B cell (primary cell): ENCODE measurements around the gene THBS3. TPM values are rescaled to one million over a fixed set of nuclear protein-coding genes. Genes with fewer than 3 reads are reported as not detected.
A peak's percentile ranks its signal among the peaks of the same experiment; 100 is the strongest.
"Not testable (repeated sequence)": the region's sequence is repeated elsewhere in the genome, so short reads cannot be mapped to it uniquely, and the experiment has no call there.

ENCODE experiments used
- ATAC-seq: fragments of 200-7000 bp; cut with Tn5 transposase; one replicate; pipeline ENCODE4 v1.10.0; 2021; ENCODE audit warnings: low read depth, mild to moderate bottlenecking, moderate number of reproducible peaks, moderate library complexity
- CTCF ChIA-PET: fragments of 350-600 bp; sonication (Branson Sonifier 250); formaldehyde crosslinking; loops from one replicate; lab custom pipeline; 2021; ENCODE audit warnings: antibody characterized with exemption, inconsistent platforms; lab: Charles Lee
- POLR2A ChIA-PET: fragments of 350-600 bp; sonication (Branson Sonifier 250); formaldehyde crosslinking; loops from one replicate; lab custom pipeline; 2021; ENCODE audit warnings: antibody characterized with exemption; lab: Charles Lee
- DNase-seq: peaks from one replicate; pipeline ENCODE4 v3.0.0; 2013
- H2AFZ ChIP-seq: 2 replicates; pipeline ENCODE4 v1.6.1; 2012; ENCODE audit warnings: mild to moderate bottlenecking, low read depth, low read length; ENCODE audit not compliant: insufficient read depth, poor library complexity, severe bottlenecking
- H3K27ac ChIP-seq, 2 donors: 1 replicate in 1 of 2; 2 replicates in 1 of 2; pipeline ENCODE4 v1.5.1; 2012 to 2013; ENCODE audit warnings: low read length in 2 of 2, mild to moderate bottlenecking in 2 of 2, moderate library complexity in 1 of 2
- H3K27me3 ChIP-seq, 4 experiments: fragments of 200-600 bp in 1 of 4; sonication (generic) in 1 of 4; replicated peaks in 1 of 4; 1 replicate in 2 of 4; 2 replicates in 2 of 4; pipeline versions ENCODE4 v1.6.1 to v1.7.0; 2013 to 2016; ENCODE audit warnings: low read length in 3 of 4, mild to moderate bottlenecking in 2 of 4, mixed read lengths in 1 of 4, moderate library complexity in 1 of 4; ENCODE audit not compliant: insufficient read depth in 4 of 4, control insufficient read depth in 3 of 4; ENCODE audit errors: control extremely low read depth in 1 of 4
- H3K36me3 ChIP-seq, 2 experiments: replicated peaks in 1 of 2; 1 replicate in 1 of 2; 2 replicates in 1 of 2; pipeline versions ENCODE4 v1.6.1 to v1.7.1; 2013; ENCODE audit warnings: low read length in 1 of 2; ENCODE audit not compliant: insufficient read depth in 2 of 2, control insufficient read depth in 1 of 2; ENCODE audit errors: control extremely low read depth in 1 of 2, extremely low read depth in 1 of 2
- H3K4me1 ChIP-seq, 2 donors: fragments of 200-600 bp in 1 of 2; sonication (generic) in 1 of 2; 1 replicate in 1 of 2; 2 replicates in 1 of 2; pipeline versions ENCODE4 v1.5.1 to v1.6.1; 2013 to 2017; ENCODE audit warnings: low read length in 2 of 2; ENCODE audit not compliant: control insufficient read depth in 2 of 2, insufficient read depth in 2 of 2
- H3K4me2 ChIP-seq: replicated peaks from 2 replicates; pipeline ENCODE3; 2012; ENCODE audit warnings: mild to moderate bottlenecking, low read depth, low read length; ENCODE audit not compliant: poor library complexity, severe bottlenecking
- H3K4me3 ChIP-seq, 5 experiments: fragments of 200-600 bp in 1 of 5; sonication (generic) in 1 of 5; 1 replicate in 3 of 5; 2 replicates in 2 of 5; pipeline versions ENCODE4 v1.5.1 to v1.7.0; 2011 to 2016; ENCODE audit warnings: low read length in 4 of 5, mild to moderate bottlenecking in 4 of 5, low read depth in 2 of 5, control low read depth in 1 of 5, moderate library complexity in 1 of 5; ENCODE audit not compliant: insufficient read depth in 1 of 5; ENCODE audit errors: control extremely low read depth in 1 of 5, extremely low read depth in 1 of 5
- H3K79me2 ChIP-seq: fragments of 200-600 bp; sonication (generic); one replicate; pipeline ENCODE4 v1.6.0; 2016; ENCODE audit warnings: low read length; ENCODE audit not compliant: control insufficient read depth, insufficient read depth
- H3K9ac ChIP-seq: fragments of 200-600 bp; sonication (generic); 2 replicates; pipeline ENCODE4 v1.6.1; 2017; ENCODE audit warnings: mild to moderate bottlenecking, low read length, moderate library complexity
- H3K9me3 ChIP-seq, 3 donors: one replicate each; pipeline versions ENCODE4 v1.6.1 to v1.7.1; 2013; ENCODE audit warnings: low read length in 2 of 3; ENCODE audit not compliant: control insufficient read depth in 2 of 3, insufficient read depth in 1 of 3; ENCODE audit errors: control extremely low read depth in 1 of 3
- H4K20me1 ChIP-seq: 2 replicates; pipeline ENCODE4 v1.6.0; 2012; ENCODE audit warnings: mild to moderate bottlenecking, low read length; ENCODE audit not compliant: insufficient read depth, control insufficient read depth, poor library complexity, severe bottlenecking
- H3K27ac Mint-ChIP-seq: one replicate; pipeline ENCODE4 v1.8.0; 2021; ENCODE audit warnings: mixed read lengths
- H3K27me3 Mint-ChIP-seq: one replicate; pipeline ENCODE4 v1.8.0; 2021; ENCODE audit warnings: mixed read lengths
- H3K4me1 Mint-ChIP-seq: one replicate; pipeline ENCODE4 v1.8.0; 2021; ENCODE audit warnings: mixed read lengths
- H3K4me3 Mint-ChIP-seq: one replicate; pipeline ENCODE4 v1.8.0; 2021; ENCODE audit warnings: mixed read lengths
- H3K9me3 Mint-ChIP-seq: one replicate; pipeline ENCODE4 v1.8.0; 2022; ENCODE audit warnings: mixed read lengths; ENCODE audit not compliant: insufficient read depth
- EZH2 ChIP-seq: IDR thresholded peaks from 2 replicates; pipeline ENCODE4 v1.6.1; 2012; ENCODE audit warnings: borderline replicate concordance, low read depth, mild to moderate bottlenecking, moderate library complexity, low read length; ENCODE audit not compliant: insufficient read depth, poor library complexity, severe bottlenecking
- WGBS: methylation state at CpG from one replicate; pipeline ENCODE4 v1.1.5; 2013; ENCODE audit warnings: missing lambda C conversion rate; ENCODE audit not compliant: insufficient coverage; 5-methylcytosine and 5-hydroxymethylcytosine counted together
- intact Hi-C: fragments of 100-400 bp; cut with micrococcal nuclease; formaldehyde crosslinking; loops from one replicate; pipeline ENCODE4 v1.10.0; 2022
- polyA plus RNA-seq: library from polyadenylated mRNA; depleted of rRNA; stranded (reverse); fragments of >200 nt; gene quantifications from 2 replicates; pipeline ENCODE4 v1.2.3, GENCODE V29; 2012
- total RNA-seq, 2 donors: library from RNA; stranded (reverse); fragments of 120-200 nt in 1 of 2; gene quantifications; 1 replicate in 1 of 2; 2 replicates in 1 of 2; pipeline versions ENCODE4 v1.2.3 to v1.2.4, GENCODE V29; 2013 to 2022
- TF ChIP-seq, protein P1 (sequence below): fragments of 200-600 bp; IDR thresholded peaks from one replicate; pipeline ENCODE4 v1.8.0; 2022; ENCODE audit warnings: antibody characterized with exemption, mild to moderate bottlenecking

THBS3 gene
- total and polyA plus RNA-seq, 2 donors (not counting 1 experiment from before 2014, with no cell fraction given) = 28.0 to 28.6 TPM

DNA sequence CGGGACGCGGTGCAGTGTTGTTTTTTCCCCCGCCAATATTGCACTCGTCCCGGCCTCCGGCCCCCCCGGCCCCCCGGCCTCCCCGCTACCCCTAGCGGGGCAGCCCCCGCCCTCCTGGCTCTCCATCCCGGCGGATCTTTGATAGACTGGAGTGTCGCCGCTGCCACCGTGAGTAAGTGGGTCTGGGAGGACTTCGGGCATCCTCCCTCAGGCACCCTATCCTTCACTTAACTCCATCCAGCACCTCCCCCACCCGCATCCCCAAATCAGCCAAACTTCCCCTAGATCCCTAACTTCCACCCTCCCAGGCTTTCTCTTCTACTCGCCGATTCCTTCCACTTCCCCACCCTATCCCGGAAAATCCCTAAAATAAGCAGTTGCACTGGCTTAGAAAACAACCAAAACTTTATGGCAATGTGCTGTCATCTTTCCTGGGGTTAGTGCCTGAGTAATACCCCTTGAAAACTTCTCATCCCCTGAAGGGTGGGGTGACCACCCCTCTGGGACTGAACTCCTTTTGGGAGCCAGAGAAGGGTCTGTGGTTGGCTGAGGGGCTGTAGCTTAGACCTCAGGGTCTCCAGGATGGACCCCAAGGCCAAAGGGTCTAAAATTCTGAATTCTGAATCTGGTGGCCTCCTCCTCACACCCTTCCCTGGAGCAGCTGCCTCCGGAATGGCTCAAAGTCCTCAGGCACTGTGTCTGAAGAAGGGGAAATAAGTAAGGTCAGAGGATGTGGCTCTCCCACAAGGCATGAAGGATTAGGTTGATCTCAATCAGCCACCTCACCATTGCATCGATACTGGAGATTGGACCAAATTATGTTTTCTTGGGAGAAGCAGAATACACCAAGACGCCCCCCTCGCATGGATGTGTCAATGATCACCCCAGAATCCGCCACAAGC is 12.2 kb downstream of the THBS3 start:
- Mint-ChIP-seq H3K27ac (peak overlapping the region; percentile 41), H3K27me3 (no peaks in the 10 kb centered on the region), H3K4me1 (peaks cover 30% of the 10 kb centered on the region), H3K9me3 (no peaks in the 10 kb centered on the region), H3K4me3 (peak overlapping the region; percentile 76)
- H3K9ac ChIP-seq = no peak overlapping the region
- peak overlapping the region in 3 of 5 experiments; percentile 50 to 74 (median 54) for H3K4me3 ChIP-seq
- ATAC-seq (no peak), DNase-seq (peak; percentile 29)
- POLR2A ChIA-PET = interaction anchor here (0.5 to 2.2 kb wide), 4 partner anchors 10 to 28 kb away, joined by 3 to 11 read pairs (median 4); no protein-coding TSS in a partner anchor
- H3K79me2 ChIP-seq = no peaks in the 10 kb centered on the region
- no peaks in the 10 kb centered on the region for H3K36me3 ChIP-seq
- no peak for TF ChIP-seq EZH2
- TF ChIP-seq, protein P1, sequence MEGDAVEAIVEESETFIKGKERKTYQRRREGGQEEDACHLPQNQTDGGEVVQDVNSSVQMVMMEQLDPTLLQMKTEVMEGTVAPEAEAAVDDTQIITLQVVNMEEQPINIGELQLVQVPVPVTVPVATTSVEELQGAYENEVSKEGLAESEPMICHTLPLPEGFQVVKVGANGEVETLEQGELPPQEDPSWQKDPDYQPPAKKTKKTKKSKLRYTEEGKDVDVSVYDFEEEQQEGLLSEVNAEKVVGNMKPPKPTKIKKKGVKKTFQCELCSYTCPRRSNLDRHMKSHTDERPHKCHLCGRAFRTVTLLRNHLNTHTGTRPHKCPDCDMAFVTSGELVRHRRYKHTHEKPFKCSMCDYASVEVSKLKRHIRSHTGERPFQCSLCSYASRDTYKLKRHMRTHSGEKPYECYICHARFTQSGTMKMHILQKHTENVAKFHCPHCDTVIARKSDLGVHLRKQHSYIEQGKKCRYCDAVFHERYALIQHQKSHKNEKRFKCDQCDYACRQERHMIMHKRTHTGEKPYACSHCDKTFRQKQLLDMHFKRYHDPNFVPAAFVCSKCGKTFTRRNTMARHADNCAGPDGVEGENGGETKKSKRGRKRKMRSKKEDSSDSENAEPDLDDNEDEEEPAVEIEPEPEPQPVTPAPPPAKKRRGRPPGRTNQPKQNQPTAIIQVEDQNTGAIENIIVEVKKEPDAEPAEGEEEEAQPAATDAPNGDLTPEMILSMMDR = no peak
- H3K4me2 ChIP-seq = peak overlapping the region; percentile 98
- no peak overlapping the region for H3K27ac ChIP-seq
- H3K4me1 ChIP-seq = peaks cover 15 to 23% of the 10 kb centered on the region in 2 donors
- CTCF ChIA-PET = interaction anchor here (0.8 to 7.7 kb wide), 10 partner anchors 9 to 111 kb away, joined by 3 to 196 read pairs (median 13); partner anchors contain the start of genes KRTCAP2, MTX1, THBS3 and TRIM46
- H3K27me3 ChIP-seq = peaks cover 0 to 19% (median 1%) of the 10 kb centered on the region in 4 experiments
- intact Hi-C loops = no loop called here
- H2AFZ ChIP-seq = peak overlapping the region; percentile 83
- H4K20me1 ChIP-seq = no peaks in the 10 kb centered on the region
- 65% methylated on average over 10 of the region's 27 CpGs for WGBS
- H3K9me3 ChIP-seq = peaks cover 0 to 5% (median 0%) of the 10 kb centered on the region in 3 donors

GRCh38 chr1:155193991-155194240 is 13.8 kb downstream of the THBS3 start:
- intact Hi-C loops = loop anchor here (2.0 to 5.0 kb wide), 3 partner anchors 15 to 33 kb away; partner anchors contain the start of gene MTX1
- H3K27ac Mint-ChIP-seq = peak overlapping the region; percentile 89
- not testable (repeated sequence) for H3K27me3 Mint-ChIP-seq

More at GRCh38 chr1:155193991-155194240, 13.8 kb downstream of the THBS3 start:
- Histone ChIP-seq H3K4me2 (peak overlapping the region; percentile 98), H3K4me1 (peaks cover 15 to 23% of the 10 kb centered on the region in 2 donors), H3K9ac (peak overlapping the region; percentile 67), H2AFZ (peak overlapping the region; percentile 83), H3K4me3 (peak overlapping the region; percentile 44 to 74 (median 50)), H3K27me3 (peaks cover 0 to 19% (median 1%) of the 10 kb centered on the region in 4 experiments)
- Mint-ChIP-seq H3K4me1 (peaks cover 30% of the 10 kb centered on the region), H3K4me3 (peak overlapping the region; percentile 91)
- not testable (repeated sequence) for H3K79me2 ChIP-seq, H3K9me3 Mint-ChIP-seq, H4K20me1 ChIP-seq, DNase-seq, H3K9me3 ChIP-seq, ATAC-seq, H3K27ac ChIP-seq, H3K36me3 ChIP-seq
- POLR2A ChIA-PET = interaction anchor here (1.2 to 2.3 kb wide), 7 partner anchors 9 to 58 kb away, joined by 5 to 15 read pairs (median 8); partner anchors contain the start of genes KRTCAP2 and SLC50A1
- WGBS = 3% methylated on average over 16 of the region's 16 CpGs
- CTCF ChIA-PET = interaction anchor here (0.6 to 7.7 kb wide), 23 partner anchors 8 to 398 kb away, joined by 3 to 196 read pairs (median 5); partner anchors contain the start of genes ASH1L, EFNA4, KRTCAP2 and MTX1
